ENCODE data around the gene DUSP8. TPM values are rescaled to one million over a fixed set of nuclear protein-coding genes. Genes with fewer than 3 reads are reported as not detected.

Gene DUSP8
- total RNA-seq, 1 experiment from 2014 or later = 10.2 TPM

- no TSS peak for BruUV-seq (replicated peaks)
- H3K27me3 ChIP-seq (ENCODE audit: insufficient read depth, low read length) = no peaks in the 10 kb centered on the region
- TF ChIP-seq TCF7L2 (IDR thresholded peaks at IDR 0.05; ENCODE audit: borderline replicate concordance, extremely low read depth, insufficient read depth, insufficient read length) (no peak), EZH2 (IDR thresholded peaks at IDR 0.05) (no peak), SRF (IDR thresholded peaks at IDR 0.05; ENCODE audit: low read depth) (no peak)
- H3K36me3 ChIP-seq (ENCODE audit: control insufficient read depth in 1 of 2, insufficient read depth in 2 of 2, low read length in 2 of 2) = no peaks in the 10 kb centered on the region
- H3K4me3 ChIP-seq (replicated peaks in 1 of 2; ENCODE audit: low read depth in 1 of 2, low read length in 2 of 2) = no peak overlapping the region
- no peaks in the 10 kb centered on the region for H3K79me2 ChIP-seq (ENCODE audit: insufficient read depth, low read length)
- no peak overlapping the region for H3K9ac ChIP-seq (ENCODE audit: low read length)
- H3K9me3 ChIP-seq (ENCODE audit: control insufficient read depth in 1 of 2, insufficient read depth in 1 of 2, low read depth in 1 of 2, low read length in 2 of 2) = peaks cover 0 to 7% of the 10 kb centered on the region in 2 experiments; a peak in 2 of 4 replicates
- no peak overlapping the region for H3K27ac ChIP-seq (ENCODE audit: low read depth, low read length)
- ATAC-seq = no peak
- DNase-seq (ENCODE audit: low read depth, low spot score) = no peak
- H3K4me2 ChIP-seq (ENCODE audit: low read length) = no peak overlapping the region
- intact Hi-C loops (cut with micrococcal nuclease) = no loop called here
- ChIA-PET POLR2A (no interaction called here), CTCF (interaction anchor here (1.1 to 2.0 kb wide), 2 partner anchors 8 to 13 kb away, joined by 3 to 10 read pairs; no protein-coding TSS in a partner anchor), RAD21 (ENCODE audit: low non-redundant PET in 1 of 2, low total read pairs in 2 of 2, uncharacterized antibody in 2 of 2, unreplicated experiment in 2 of 2) (no interaction called here)
- H2AFZ ChIP-seq (ENCODE audit: low read depth, low read length, poor library complexity, severe bottlenecking) = no peak overlapping the region
- H3K9me2 ChIP-seq (ENCODE audit: insufficient read depth) = no peaks in the 10 kb centered on the region
- no peaks in the 10 kb centered on the region for H4K20me1 ChIP-seq (ENCODE audit: insufficient read depth)
- no peaks in the 10 kb centered on the region for H3K4me1 ChIP-seq (ENCODE audit: control insufficient read depth in 1 of 2, insufficient read depth in 2 of 2, low read length in 2 of 2)
Observed at GRCh38 chr11:1581976-1582375, 9.9 kb upstream of the DUSP8 start.

GRCh38 chr11:1576825-1577224, 4.8 kb upstream of the DUSP8 start:
- Histone ChIP-seq H3K27me3 (ENCODE audit: insufficient read depth, low read length) (no peaks in the 10 kb centered on the region), H3K79me2 (ENCODE audit: insufficient read depth, low read length) (no peaks in the 10 kb centered on the region), H3K27ac (ENCODE audit: low read depth, low read length) (no peak overlapping the region), H3K9me2 (ENCODE audit: insufficient read depth) (no peaks in the 10 kb centered on the region), H3K36me3 (ENCODE audit: control insufficient read depth in 1 of 2, insufficient read depth in 2 of 2, low read length in 2 of 2) (no peaks in the 10 kb centered on the region), H3K4me3 (replicated peaks in 1 of 2; ENCODE audit: low read depth in 1 of 2, low read length in 2 of 2) (no peak overlapping the region), H2AFZ (ENCODE audit: low read depth, low read length, poor library complexity, severe bottlenecking) (no peak overlapping the region), H3K9ac (ENCODE audit: low read length) (no peak overlapping the region), H3K4me1 (ENCODE audit: control insufficient read depth in 1 of 2, insufficient read depth in 2 of 2, low read length in 2 of 2) (peaks cover 14 to 20% of the 10 kb centered on the region in 2 experiments; a peak in 3 of 4 replicates), H4K20me1 (ENCODE audit: insufficient read depth) (no peaks in the 10 kb centered on the region), H3K9me3 (ENCODE audit: control insufficient read depth in 1 of 2, insufficient read depth in 1 of 2, low read depth in 1 of 2, low read length in 2 of 2) (peaks cover 0 to 7% of the 10 kb centered on the region in 2 experiments; a peak in 2 of 4 replicates), H3K4me2 (ENCODE audit: low read length) (no peak overlapping the region)
- BruUV-seq (replicated peaks) = no TSS peak
- ATAC-seq (no peak), DNase-seq (ENCODE audit: low read depth, low spot score) (no peak)
- POLR2A ChIA-PET = no interaction called here
- TF ChIP-seq EGR1 (IDR thresholded peaks at IDR 0.05; ENCODE audit: low read depth) = no peak
- no peak for TF ChIP-seq YY1 (IDR thresholded peaks at IDR 0.05; ENCODE audit: extremely low read depth, insufficient replicate concordance, low read depth, low read length)
- TF ChIP-seq FOSL1 (IDR thresholded peaks at IDR 0.05; ENCODE audit: low read depth) = no peak
- no peak for TF ChIP-seq CBX3 (IDR thresholded peaks at IDR 0.05; ENCODE audit: low read depth)
- TF ChIP-seq ZBTB33 (IDR thresholded peaks at IDR 0.05; ENCODE audit: extremely low read depth, insufficient replicate concordance, low read length) = no peak
- no peak for TF ChIP-seq POLR2A (IDR thresholded peaks at IDR 0.05; ENCODE audit: borderline replicate concordance, extremely low read depth, insufficient read depth, insufficient read length)
- TF ChIP-seq REST (IDR thresholded peaks at IDR 0.05; ENCODE audit: low read depth) = no peak
- no peak for TF ChIP-seq RAD21 (IDR thresholded peaks at IDR 0.05; ENCODE audit: low read depth)
- no peak for TF ChIP-seq CEBPB (IDR thresholded peaks at IDR 0.05; ENCODE audit: low read depth)
- no peak for TF ChIP-seq EZH2 (IDR thresholded peaks at IDR 0.05)
- intact Hi-C loops (cut with micrococcal nuclease) = no loop called here
- RAD21 ChIA-PET (ENCODE audit: low non-redundant PET in 1 of 2, low total read pairs in 2 of 2, uncharacterized antibody in 2 of 2, unreplicated experiment in 2 of 2) = no interaction called here
- CTCF ChIA-PET = interaction anchor here (1.5 to 5.2 kb wide), 2 partner anchors 18 to 29 kb away, joined by 5 to 133 read pairs; no protein-coding TSS in a partner anchor

Data from HCT116 (cell line).